Glutamatergic neuron (in vitro differentiated cells): ENCODE results near the gene MCUR1. TPM values are rescaled to one million over a fixed set of nuclear protein-coding genes. Genes with fewer than 3 reads are reported as not detected.

Experiments used
- DNase-seq: peaks from one replicate; pipeline ENCODE4 v3.0.0; 2022
- H3K27ac Mint-ChIP-seq: one replicate; pipeline ENCODE4 v1.8.0; 2020; ENCODE audit warnings: mild to moderate bottlenecking, mixed read lengths, inconsistent platforms; ENCODE audit not compliant: unreplicated experiment
- H3K27me3 Mint-ChIP-seq: one replicate; pipeline ENCODE4 v1.8.0; 2020; ENCODE audit warnings: mild to moderate bottlenecking, moderate library complexity, mixed read lengths, inconsistent platforms; ENCODE audit not compliant: unreplicated experiment
- H3K36me3 Mint-ChIP-seq: one replicate; pipeline ENCODE4 v1.8.0; 2020; ENCODE audit warnings: mild to moderate bottlenecking, mixed read lengths, inconsistent platforms; ENCODE audit not compliant: unreplicated experiment
- H3K4me1 Mint-ChIP-seq: one replicate; pipeline ENCODE4 v1.8.0; 2020; ENCODE audit warnings: mild to moderate bottlenecking, low read depth, mixed read lengths, inconsistent platforms; ENCODE audit not compliant: unreplicated experiment
- H3K4me3 Mint-ChIP-seq: one replicate; pipeline ENCODE4 v1.8.0; 2020; ENCODE audit warnings: mild to moderate bottlenecking, mixed read lengths, inconsistent platforms; ENCODE audit not compliant: unreplicated experiment
- H3K9me3 Mint-ChIP-seq: one replicate; pipeline ENCODE4 v1.8.0; 2020; ENCODE audit warnings: mild to moderate bottlenecking, moderate library complexity, mixed read lengths, inconsistent platforms; ENCODE audit not compliant: unreplicated experiment
- CTCF ChIP-seq: fragments of 200-600 bp; sonication (generic); IDR thresholded peaks from one replicate; pipeline ENCODE4 v1.5.0; 2021; ENCODE audit not compliant: partially characterized antibody, unreplicated experiment
- total RNA-seq: library from RNA; stranded (reverse); fragmentation: NEBNext Ultra II Directional; extraction: Animal tissue kit (Norgen Biotek cat#: 25700); gene quantifications from one replicate; pipeline ENCODE4 v1.2.1, GENCODE V29; 2021; ENCODE audit not compliant: unreplicated experiment

MCUR1 gene
- total RNA-seq, 1 donor from 2014 or later: 14.1 TPM

GRCh38 chr6:13766201-13766634, 48.1 kb downstream of the MCUR1 start:
- Mint-ChIP-seq H3K9me3 (no peaks in the 10 kb centered on the region), H3K27me3 (peaks cover 1% of the 10 kb centered on the region), H3K4me1 (peaks cover 5% of the 10 kb centered on the region), H3K36me3 (no peaks in the 10 kb centered on the region), H3K4me3 (no peak overlapping the region), H3K27ac (peak overlapping the region; percentile 5)
- no peak for DNase-seq
- TF ChIP-seq CTCF: no peak

- Mint-ChIP-seq H3K27ac (peak overlapping the region; percentile 5), H3K36me3 (no peaks in the 10 kb centered on the region), H3K9me3 (no peaks in the 10 kb centered on the region), H3K4me1 (peaks cover 5% of the 10 kb centered on the region), H3K4me3 (no peak overlapping the region), H3K27me3 (peaks cover 1% of the 10 kb centered on the region)
- no peak for DNase-seq
- no peak for TF ChIP-seq CTCF
Observed at GRCh38 chr6:13765570-13765969, 48.8 kb downstream of the MCUR1 start.

- no peak for TF ChIP-seq CTCF
- H3K4me3 Mint-ChIP-seq: no peak overlapping the region
- peaks cover 1% of the 10 kb centered on the region for H3K27me3 Mint-ChIP-seq
- no peaks in the 10 kb centered on the region for H3K9me3 Mint-ChIP-seq
- no peak for DNase-seq
- H3K4me1 Mint-ChIP-seq: peaks cover 5% of the 10 kb centered on the region
- no peaks in the 10 kb centered on the region for H3K36me3 Mint-ChIP-seq
- no peak overlapping the region for H3K27ac Mint-ChIP-seq
Observed at GRCh38 chr6:13764996-13765395, 49.4 kb downstream of the MCUR1 start.

GRCh38 chr6:13763740-13764381, 50.5 kb downstream of the MCUR1 start:
- no peak for TF ChIP-seq CTCF
- Mint-ChIP-seq H3K36me3 (no peaks in the 10 kb centered on the region), H3K27me3 (peaks cover 1% of the 10 kb centered on the region), H3K4me3 (no peak overlapping the region), H3K9me3 (peaks cover 1% of the 10 kb centered on the region), H3K4me1 (peaks cover 5% of the 10 kb centered on the region), H3K27ac (no peak overlapping the region)
- no peak for DNase-seq

GRCh38 chr6:13762611-13763441, 51.5 kb downstream of the MCUR1 start:
- TF ChIP-seq CTCF: no peak
- Mint-ChIP-seq H3K27ac (no peak overlapping the region), H3K4me1 (peaks cover 5% of the 10 kb centered on the region), H3K27me3 (no peaks in the 10 kb centered on the region), H3K4me3 (no peak overlapping the region), H3K36me3 (no peaks in the 10 kb centered on the region), H3K9me3 (peaks cover 1% of the 10 kb centered on the region)
- DNase-seq: no peak
